Panc1 (cell line): ENCODE results near the gene WHRN. TPM values are rescaled to one million over a fixed set of nuclear protein-coding genes. Genes with fewer than 3 reads are reported as not detected.

Experiments
- ATAC-seq: fragments of 200-7000 bp; cut with Tn5 transposase; 2 replicates; pipeline ENCODE4 v1.9.1; 2020; ENCODE audit warnings: mild to moderate bottlenecking, moderate library complexity
- BruUV-seq: library from RNA; stranded (reverse); fragments of 400-500 nt; replicated peaks from 2 replicates; lab custom pipeline; 2021; lab: Mats Ljungman, UMichigan
- CTCF ChIA-PET: fragments of 300-600 bp; sonication (Branson Sonifier 250); formaldehyde crosslinking; loops from one replicate; lab custom pipeline; 2022; ENCODE audit warnings: antibody characterized with exemption; lab: Charles Lee
- POLR2A ChIA-PET: fragments of 300-600 bp; sonication (Branson Sonifier 250); formaldehyde crosslinking; loops from one replicate; lab custom pipeline; 2022; ENCODE audit warnings: antibody characterized with exemption; lab: Charles Lee
- DNase-seq: peaks from one replicate; pipeline ENCODE4 v3.0.0-alpha.2; 2010; ENCODE audit warnings: low read depth, low spot score
- H3K27ac ChIP-seq: 2 replicates; pipeline ENCODE4 v1.5.1; 2011; ENCODE audit warnings: mild to moderate bottlenecking, low read length, inconsistent platforms
- H3K27me3 ChIP-seq: fragments of 200-500 bp; sonication (Bioruptor generic); 2 replicates; pipeline ENCODE4 v1.6.0; 2014; ENCODE audit warnings: low read length, inconsistent platforms; ENCODE audit not compliant: control insufficient read depth, insufficient read depth
- H3K36me3 ChIP-seq: fragments of 200-500 bp; sonication (Bioruptor generic); 2 replicates; pipeline ENCODE4 v1.5.1; 2014; ENCODE audit warnings: inconsistent platforms, mild to moderate bottlenecking, low read length, moderate library complexity; ENCODE audit not compliant: control insufficient read depth, insufficient read depth
- H3K4me1 ChIP-seq: 2 replicates; pipeline ENCODE4 v1.5.1; 2011; ENCODE audit warnings: inconsistent platforms, mild to moderate bottlenecking, low read length, moderate library complexity; ENCODE audit not compliant: control insufficient read depth, insufficient read depth
- H3K4me3 ChIP-seq, 2 experiments: 2 replicates each; pipeline ENCODE4 v1.5.1; 2011 to 2012; ENCODE audit warnings: low read depth in 2 of 2, low read length in 2 of 2, mild to moderate bottlenecking in 2 of 2, inconsistent platforms in 1 of 2, moderate library complexity in 1 of 2
- H3K9me3 ChIP-seq: fragments of 200-500 bp; sonication (Bioruptor generic); 2 replicates; pipeline ENCODE4 v1.5.1; 2014; ENCODE audit warnings: low read depth, mild to moderate bottlenecking, inconsistent platforms, low read length, moderate library complexity; ENCODE audit not compliant: control insufficient read depth, insufficient read depth
- POLR2AphosphoS5 ChIP-seq: IDR thresholded peaks from 2 replicates; pipeline ENCODE4 v1.6.1; 2012; ENCODE audit warnings: mild to moderate bottlenecking, low read depth, low read length, moderate library complexity
- SIN3A ChIP-seq: IDR thresholded peaks from 2 replicates; pipeline ENCODE4 v1.6.1; 2012; ENCODE audit warnings: low read depth, mild to moderate bottlenecking, low read length, moderate library complexity, borderline replicate concordance; ENCODE audit not compliant: insufficient read depth
- TCF7L2 ChIP-seq: IDR thresholded peaks from 2 replicates; pipeline ENCODE4 v1.6.1; 2011; ENCODE audit warnings: mild to moderate bottlenecking, low read depth, low read length, inconsistent platforms
- in situ Hi-C: cut with HindIII; loops from 2 replicates; pipeline ENCODE4 v1.10.0; 2016; ENCODE audit warnings: low sequenced_read_pairs, low pct_unique_long_range_greater_than_20kb
- intact Hi-C: fragments of 100-400 bp; cut with micrococcal nuclease; formaldehyde crosslinking; loops from one replicate; pipeline ENCODE4 v1.10.0; 2022; ENCODE audit not compliant: unreplicated experiment
- total RNA-seq: library from RNA; stranded (reverse); gene quantifications from one replicate; pipeline ENCODE4 v1.2.1, GENCODE V29; 2021; ENCODE audit not compliant: unreplicated experiment
- TF ChIP-seq, protein P1 (sequence below), 2 experiments: IDR thresholded peaks; 2 replicates each; pipeline ENCODE4 v1.6.1; 2011 to 2012; ENCODE audit warnings: low read depth in 2 of 2, control low read depth in 1 of 2, low read length in 1 of 2, mild to moderate bottlenecking in 1 of 2, moderate library complexity in 1 of 2; ENCODE audit not compliant: insufficient read depth in 1 of 2
- TF ChIP-seq, protein P2 (sequence below): fragments of 450-650 bp; IDR thresholded peaks from 2 replicates; pipeline ENCODE4 v1.5.1; 2017; ENCODE audit warnings: mild to moderate bottlenecking

The WHRN gene
- total RNA-seq, 1 experiment from 2014 or later: 18.0 TPM

DNA sequence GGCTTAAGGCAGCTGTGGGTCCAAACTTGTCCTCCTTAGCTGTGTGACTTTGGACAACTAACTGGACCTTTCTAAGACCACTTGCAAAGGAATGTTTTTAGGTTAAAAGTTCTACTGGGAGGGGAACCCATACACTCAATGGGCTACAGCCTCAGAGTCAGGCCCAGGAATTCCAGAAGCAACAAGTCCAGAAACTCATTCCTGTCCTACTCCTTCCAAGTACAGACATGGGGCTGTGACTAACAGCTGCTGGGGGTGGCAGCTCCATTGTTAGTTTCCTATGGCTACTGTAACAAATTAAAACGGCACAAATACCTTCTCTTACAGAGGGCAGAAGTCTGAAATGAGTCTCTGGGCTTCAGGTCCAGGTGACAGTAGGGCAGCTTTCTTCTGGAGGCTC is 105.1 kb downstream of the WHRN start:
- H3K27me3 ChIP-seq: no peaks in the 10 kb centered on the region
- POLR2A ChIA-PET: no interaction called here
- H3K27ac ChIP-seq: no peak overlapping the region
- no peak overlapping the region for H3K4me3 ChIP-seq
- TF ChIP-seq SIN3A: no peak
- TF ChIP-seq POLR2AphosphoS5: no peak
- TF ChIP-seq, protein P1, sequence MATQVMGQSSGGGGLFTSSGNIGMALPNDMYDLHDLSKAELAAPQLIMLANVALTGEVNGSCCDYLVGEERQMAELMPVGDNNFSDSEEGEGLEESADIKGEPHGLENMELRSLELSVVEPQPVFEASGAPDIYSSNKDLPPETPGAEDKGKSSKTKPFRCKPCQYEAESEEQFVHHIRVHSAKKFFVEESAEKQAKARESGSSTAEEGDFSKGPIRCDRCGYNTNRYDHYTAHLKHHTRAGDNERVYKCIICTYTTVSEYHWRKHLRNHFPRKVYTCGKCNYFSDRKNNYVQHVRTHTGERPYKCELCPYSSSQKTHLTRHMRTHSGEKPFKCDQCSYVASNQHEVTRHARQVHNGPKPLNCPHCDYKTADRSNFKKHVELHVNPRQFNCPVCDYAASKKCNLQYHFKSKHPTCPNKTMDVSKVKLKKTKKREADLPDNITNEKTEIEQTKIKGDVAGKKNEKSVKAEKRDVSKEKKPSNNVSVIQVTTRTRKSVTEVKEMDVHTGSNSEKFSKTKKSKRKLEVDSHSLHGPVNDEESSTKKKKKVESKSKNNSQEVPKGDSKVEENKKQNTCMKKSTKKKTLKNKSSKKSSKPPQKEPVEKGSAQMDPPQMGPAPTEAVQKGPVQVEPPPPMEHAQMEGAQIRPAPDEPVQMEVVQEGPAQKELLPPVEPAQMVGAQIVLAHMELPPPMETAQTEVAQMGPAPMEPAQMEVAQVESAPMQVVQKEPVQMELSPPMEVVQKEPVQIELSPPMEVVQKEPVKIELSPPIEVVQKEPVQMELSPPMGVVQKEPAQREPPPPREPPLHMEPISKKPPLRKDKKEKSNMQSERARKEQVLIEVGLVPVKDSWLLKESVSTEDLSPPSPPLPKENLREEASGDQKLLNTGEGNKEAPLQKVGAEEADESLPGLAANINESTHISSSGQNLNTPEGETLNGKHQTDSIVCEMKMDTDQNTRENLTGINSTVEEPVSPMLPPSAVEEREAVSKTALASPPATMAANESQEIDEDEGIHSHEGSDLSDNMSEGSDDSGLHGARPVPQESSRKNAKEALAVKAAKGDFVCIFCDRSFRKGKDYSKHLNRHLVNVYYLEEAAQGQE (IDR thresholded peaks at IDR 0.05; ENCODE audit: insufficient read depth in 1 of 2, low read depth in 2 of 2, low read length in 1 of 2): no peak
- TF ChIP-seq, protein P2, sequence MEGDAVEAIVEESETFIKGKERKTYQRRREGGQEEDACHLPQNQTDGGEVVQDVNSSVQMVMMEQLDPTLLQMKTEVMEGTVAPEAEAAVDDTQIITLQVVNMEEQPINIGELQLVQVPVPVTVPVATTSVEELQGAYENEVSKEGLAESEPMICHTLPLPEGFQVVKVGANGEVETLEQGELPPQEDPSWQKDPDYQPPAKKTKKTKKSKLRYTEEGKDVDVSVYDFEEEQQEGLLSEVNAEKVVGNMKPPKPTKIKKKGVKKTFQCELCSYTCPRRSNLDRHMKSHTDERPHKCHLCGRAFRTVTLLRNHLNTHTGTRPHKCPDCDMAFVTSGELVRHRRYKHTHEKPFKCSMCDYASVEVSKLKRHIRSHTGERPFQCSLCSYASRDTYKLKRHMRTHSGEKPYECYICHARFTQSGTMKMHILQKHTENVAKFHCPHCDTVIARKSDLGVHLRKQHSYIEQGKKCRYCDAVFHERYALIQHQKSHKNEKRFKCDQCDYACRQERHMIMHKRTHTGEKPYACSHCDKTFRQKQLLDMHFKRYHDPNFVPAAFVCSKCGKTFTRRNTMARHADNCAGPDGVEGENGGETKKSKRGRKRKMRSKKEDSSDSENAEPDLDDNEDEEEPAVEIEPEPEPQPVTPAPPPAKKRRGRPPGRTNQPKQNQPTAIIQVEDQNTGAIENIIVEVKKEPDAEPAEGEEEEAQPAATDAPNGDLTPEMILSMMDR: no peak
- no peak for TF ChIP-seq TCF7L2
- CTCF ChIA-PET: no interaction called here
- H3K4me1 ChIP-seq: no peaks in the 10 kb centered on the region; the same call in none of the 2 replicates
- no peaks in the 10 kb centered on the region for H3K9me3 ChIP-seq
- intact Hi-C loops (no loop called here), in situ Hi-C loops (no loop called here)
- no TSS peak for BruUV-seq
- DNase-seq (no peak), ATAC-seq (no peak)
- no peaks in the 10 kb centered on the region; the same call in 1 of the 2 replicates for H3K36me3 ChIP-seq

DNA sequence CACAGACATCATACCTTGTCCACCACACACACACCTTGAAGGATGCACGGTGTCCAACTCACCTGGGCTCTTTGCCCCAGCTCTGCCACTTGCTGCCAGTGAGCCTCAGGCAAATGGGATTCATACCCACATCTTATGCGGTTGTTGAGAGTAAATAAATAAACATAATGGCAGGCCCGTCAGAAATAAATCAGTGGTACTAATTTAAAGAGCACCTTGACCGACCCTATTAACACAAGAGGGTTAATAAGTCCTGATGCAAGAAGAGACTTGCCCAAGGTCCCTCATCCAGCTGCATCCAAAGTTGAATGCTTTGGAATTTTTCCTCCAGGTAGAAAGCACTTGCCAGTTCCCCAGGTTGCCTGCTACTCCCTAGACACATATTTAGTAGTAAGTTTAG is 105.9 kb downstream of the WHRN start:
- ChIA-PET CTCF (no interaction called here), POLR2A (interaction anchor here (0.7 kb wide), 1 partner anchor 287 kb away, joined by 6 read pairs; no protein-coding TSS in a partner anchor)
- intact Hi-C loops: no loop called here

DNA sequence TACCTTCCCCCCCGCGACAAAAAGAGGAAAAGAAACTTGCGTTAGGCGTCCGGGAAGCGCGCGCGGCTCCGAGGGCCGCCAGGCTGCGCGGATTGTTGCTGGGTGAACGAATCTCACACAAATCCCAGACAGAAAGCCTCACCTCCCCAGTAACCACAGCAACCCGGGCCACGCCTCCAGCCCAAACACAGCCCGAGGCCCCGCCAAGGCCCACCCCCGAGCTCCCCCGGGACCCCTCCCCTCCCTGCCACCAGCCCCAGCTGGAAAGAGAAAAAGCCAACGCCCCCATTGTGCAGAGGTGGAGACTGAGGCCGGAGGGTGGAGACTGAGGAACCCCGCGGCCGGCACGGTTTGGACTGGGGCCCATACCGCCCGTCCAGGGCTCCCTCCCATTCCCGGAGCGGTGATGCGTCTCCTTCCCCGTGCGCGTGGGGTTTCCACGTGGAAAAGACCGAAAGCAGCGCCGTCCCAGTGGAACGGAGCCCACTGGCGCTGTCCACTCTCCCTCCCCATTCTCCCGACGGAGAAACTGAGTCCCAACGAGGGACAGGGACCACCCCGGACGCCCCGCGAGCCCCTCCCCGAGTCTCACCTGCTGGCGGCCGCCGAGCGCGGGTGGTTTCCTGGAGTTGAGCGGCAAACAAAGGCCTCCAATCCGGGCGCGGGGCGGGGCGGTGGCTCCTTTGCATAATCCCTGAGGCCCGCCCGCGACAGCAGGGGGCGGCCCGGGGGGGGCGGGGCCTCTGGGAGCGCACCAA is 107.2 kb downstream of the WHRN start:
- Histone ChIP-seq H3K9me3 (no peaks in the 10 kb centered on the region), H3K4me3 (peak overlapping the region; percentile 70 to 75), H3K27ac (peak overlapping the region; percentile 75; the same call in 1 of the 2 replicates), H3K27me3 (no peaks in the 10 kb centered on the region), H3K4me1 (no peaks in the 10 kb centered on the region; the same call in none of the 2 replicates), H3K36me3 (no peaks in the 10 kb centered on the region; the same call in 1 of the 2 replicates)
- in situ Hi-C loops (no loop called here), intact Hi-C loops (no loop called here)
- no TSS peak for BruUV-seq
- ChIA-PET POLR2A (no interaction called here), CTCF (no interaction called here)
- peak; percentile 96 for ATAC-seq
- TF ChIP-seq SIN3A (no peak), TCF7L2 (no peak), POLR2AphosphoS5 (no peak)
- TF ChIP-seq, protein P2: no peak
- TF ChIP-seq, protein P1 (IDR thresholded peaks at IDR 0.05; ENCODE audit: insufficient read depth in 1 of 2, low read depth in 2 of 2, low read length in 1 of 2): no peak
- DNase-seq: no peak

More for the DNA sequence above, 105.9 kb downstream of the WHRN start:
- Histone ChIP-seq H3K27ac (no peak overlapping the region), H3K36me3 (no peaks in the 10 kb centered on the region; the same call in 1 of the 2 replicates), H3K27me3 (no peaks in the 10 kb centered on the region), H3K4me3 (no peak overlapping the region), H3K4me1 (no peaks in the 10 kb centered on the region; the same call in none of the 2 replicates), H3K9me3 (no peaks in the 10 kb centered on the region)
- ATAC-seq (no peak), DNase-seq (no peak)
- no TSS peak for BruUV-seq
- no peak for TF ChIP-seq POLR2AphosphoS5
- in situ Hi-C loops: no loop called here
